Dedifferentiated amniotic fluid mesenchymal stem cell (primary cell): Measurements from ENCODE around the gene PCDHA13.
"Not testable (repeated sequence)": the region's sequence is repeated elsewhere in the genome, so short reads cannot be mapped to it uniquely, and the experiment has no call there.

Experiments
- DNase-seq: peaks from one replicate; pipeline ENCODE4 v3.0.0-alpha.2; 2016; ENCODE audit errors: extremely low spot score

PCDHA13 gene

GRCh38 chr5:140881889-140882590 is at the start of gene PCDHA13:
Gene PCDHA13 (plus strand): TSS chr5:140882124. CDS start chr5:140882269, 145 bp downstream.
- DNase-seq = no peak

- DNase-seq = peak; percentile 17
Observed at GRCh38 chr5:140833993-140834392, 47.9 kb upstream of the PCDHA13 start, which contains the start of gene PCDHA7. Gene PCDHA7 (plus strand): TSS chr5:140834269. CDS start chr5:140834384, 115 bp downstream.

GRCh38 chr5:140834439-140835008 is 47.4 kb upstream of the PCDHA13 start:
- not testable (repeated sequence) for DNase-seq

GRCh38 chr5:140835622-140836510 is 46.1 kb upstream of the PCDHA13 start:
- DNase-seq = no peak

GRCh38 chr5:140840978-140841962 is 40.7 kb upstream of the PCDHA13 start, which contains the start of gene PCDHA8:
Gene PCDHA8 (plus strand): TSS chr5:140841187. CDS start chr5:140841322, 135 bp downstream.
- DNase-seq = no peak

- DNase-seq = no peak
Observed at GRCh38 chr5:140842798-140843733, 38.9 kb upstream of the PCDHA13 start.

GRCh38 chr5:140848139-140849102 is 33.5 kb upstream of the PCDHA13 start, which contains the start of gene PCDHA9:
Gene PCDHA9 (plus strand): TSS chr5:140848382. CDS start chr5:140848496, 114 bp downstream.
- not testable (repeated sequence) for DNase-seq

- DNase-seq = not testable (repeated sequence)
Observed at GRCh38 chr5:140849831-140850634, 31.9 kb upstream of the PCDHA13 start.

- no peak for DNase-seq
Observed at GRCh38 chr5:140855772-140856674, 25.9 kb upstream of the PCDHA13 start, which contains the start of gene PCDHA10. Gene PCDHA10 (plus strand): TSS chr5:140855897. CDS start chr5:140856049, 152 bp downstream.

GRCh38 chr5:140857177-140857986 is 24.5 kb upstream of the PCDHA13 start:
- DNase-seq = no peak

GRCh38 chr5:140857987-140858240 is 24.0 kb upstream of the PCDHA13 start:
- DNase-seq = no peak

GRCh38 chr5:140862441-140863295 is 19.3 kb upstream of the PCDHA13 start:
- DNase-seq = no peak

- no peak for DNase-seq
Observed at GRCh38 chr5:140868721-140869554, 13.0 kb upstream of the PCDHA13 start, which contains the start of gene PCDHA11. Gene PCDHA11 (plus strand): TSS chr5:140868957. CDS start chr5:140869104, 147 bp downstream.

- DNase-seq = no peak
Observed at GRCh38 chr5:140869555-140869886, 12.4 kb upstream of the PCDHA13 start.
